ENCODE results near the gene ESYT2.

The ESYT2 gene

DNA sequence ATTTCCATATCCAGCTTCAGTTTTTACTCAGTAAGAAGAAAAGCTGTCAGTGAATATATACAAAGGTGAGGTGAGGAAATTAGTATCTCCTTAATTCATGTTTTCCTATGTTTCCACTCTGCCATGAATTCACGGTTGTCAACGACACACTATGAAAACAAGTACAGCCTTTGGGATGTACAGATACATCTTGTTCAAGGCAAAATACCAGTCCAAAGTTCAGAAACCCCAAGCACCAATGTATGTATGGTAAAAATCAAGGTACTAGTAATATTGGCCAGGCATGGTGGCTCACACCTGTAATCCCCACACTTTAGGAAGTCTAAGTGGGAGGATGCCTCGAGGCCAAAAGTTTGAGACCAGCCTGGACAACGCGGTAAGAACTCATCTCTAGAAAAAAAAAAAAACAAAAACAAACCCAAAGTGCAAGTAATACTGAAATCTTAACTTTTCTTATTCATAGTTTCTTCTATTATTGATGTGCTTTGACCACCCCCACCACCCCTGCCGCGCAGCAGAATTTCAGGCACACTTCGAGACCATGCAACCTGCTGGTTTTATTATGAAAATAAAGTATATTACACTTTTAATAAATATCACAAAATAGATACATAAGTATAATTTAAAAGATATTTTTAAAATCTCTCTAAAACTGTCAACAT, 3.5 kb downstream of the ESYT2 start:
- no peak for DNase-seq

DNA sequence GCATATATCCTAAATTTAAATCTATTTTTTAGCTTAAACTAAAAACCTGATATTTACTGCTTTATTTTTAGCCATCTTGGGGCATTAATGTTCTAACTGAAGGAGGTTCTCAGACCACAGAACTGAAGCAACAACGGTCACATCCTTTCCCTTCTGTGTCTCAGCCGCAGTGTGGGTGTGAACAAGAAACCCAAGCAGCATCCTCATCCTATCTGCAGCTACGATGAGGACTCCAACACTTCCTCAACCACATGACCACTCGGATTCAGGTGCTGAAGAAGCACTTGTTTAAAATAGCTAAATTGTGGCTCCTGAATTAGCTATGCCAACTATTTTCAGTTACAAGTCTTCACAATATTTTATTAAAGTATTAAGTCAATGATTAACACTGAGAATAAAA, 5.3 kb downstream of the ESYT2 start:
- DNase-seq = no peak

DNA sequence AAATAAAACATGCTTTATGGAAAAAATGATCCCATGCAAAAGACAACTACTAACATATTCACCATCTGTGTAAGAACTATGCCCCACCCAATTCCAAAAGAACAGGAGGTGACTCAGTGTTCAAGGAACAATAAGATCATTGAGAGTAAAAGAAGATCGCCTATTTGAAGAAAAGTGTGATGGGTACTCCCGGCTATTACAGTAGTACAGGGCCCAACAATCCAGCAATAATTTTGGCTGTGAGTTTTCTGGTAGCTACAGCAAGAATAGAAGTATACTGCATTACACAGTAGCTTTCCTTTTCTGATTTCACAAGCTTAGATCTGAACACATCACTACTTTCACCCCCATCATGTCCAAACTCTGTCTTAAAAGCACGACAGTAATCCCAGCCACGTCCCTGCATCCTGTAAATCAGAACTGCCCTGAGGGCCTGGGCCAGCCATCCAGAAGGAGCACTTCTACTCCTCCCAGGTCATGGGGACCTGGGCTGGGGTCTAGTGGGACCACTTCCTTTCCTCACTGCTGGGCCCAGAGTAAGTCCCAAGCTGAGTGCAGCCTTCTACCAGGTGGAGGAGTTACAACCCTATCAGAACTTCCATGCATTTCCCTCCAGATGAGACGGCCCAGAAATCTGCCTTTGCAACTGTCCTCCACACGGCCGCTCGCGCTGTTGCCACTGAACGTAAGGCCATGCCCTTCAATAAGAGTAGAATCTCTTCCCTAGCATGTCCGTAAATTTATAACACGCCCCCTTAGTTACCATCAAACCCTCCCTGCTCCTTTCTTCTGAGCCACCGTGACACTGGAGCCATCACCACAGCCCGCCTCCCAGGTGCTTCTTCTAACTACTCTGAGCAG, 7.9 kb downstream of the ESYT2 start:
- DNase-seq = no peak

DNA sequence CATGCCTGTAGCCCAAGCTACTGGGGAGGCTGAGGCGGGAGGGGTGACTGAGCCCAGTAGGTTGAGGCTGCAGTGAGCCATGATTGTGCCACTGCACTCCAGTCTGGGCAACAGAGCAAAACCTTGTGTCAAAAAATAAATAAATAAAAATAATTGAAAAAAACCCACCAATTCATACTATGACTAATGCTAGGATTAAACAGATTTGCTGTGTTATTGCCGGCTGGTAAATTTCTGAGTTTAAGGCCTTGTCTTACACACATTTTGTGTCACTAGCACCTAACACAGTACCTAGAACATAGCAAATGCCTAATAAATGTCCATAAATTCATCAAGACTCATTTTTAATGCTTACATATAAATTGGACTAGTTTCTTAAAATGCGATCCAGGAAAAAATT, 8.7 kb downstream of the ESYT2 start:
- DNase-seq = no peak

DNA sequence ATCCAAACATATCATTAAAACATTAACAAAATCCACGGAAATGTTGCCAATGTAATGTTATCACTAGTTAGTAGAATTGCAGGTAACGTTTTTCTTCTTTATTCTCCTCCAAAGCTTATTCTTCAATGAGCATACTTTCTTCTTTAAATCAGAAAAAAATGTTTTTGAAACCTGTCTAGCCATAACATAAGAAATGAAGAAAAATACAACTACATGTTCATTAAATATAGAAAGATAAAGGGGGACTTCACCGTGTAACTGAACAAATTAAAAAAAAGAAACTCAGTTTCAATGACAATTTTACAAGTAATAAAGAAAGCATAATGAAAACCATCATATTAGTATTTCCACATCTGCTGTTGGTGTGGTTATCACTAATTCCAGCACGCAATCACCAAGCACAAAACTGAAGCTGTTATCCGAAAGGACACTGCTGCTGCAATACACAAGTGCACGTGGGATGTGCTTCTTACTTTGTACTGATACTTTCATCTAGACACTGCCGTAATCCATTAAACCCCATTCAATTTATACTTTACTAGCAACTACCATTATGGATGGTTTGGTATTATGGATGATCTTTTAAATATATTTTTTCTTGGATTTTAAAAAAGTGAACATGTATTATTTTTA, 9.6 kb downstream of the ESYT2 start:
- DNase-seq = no peak

DNA sequence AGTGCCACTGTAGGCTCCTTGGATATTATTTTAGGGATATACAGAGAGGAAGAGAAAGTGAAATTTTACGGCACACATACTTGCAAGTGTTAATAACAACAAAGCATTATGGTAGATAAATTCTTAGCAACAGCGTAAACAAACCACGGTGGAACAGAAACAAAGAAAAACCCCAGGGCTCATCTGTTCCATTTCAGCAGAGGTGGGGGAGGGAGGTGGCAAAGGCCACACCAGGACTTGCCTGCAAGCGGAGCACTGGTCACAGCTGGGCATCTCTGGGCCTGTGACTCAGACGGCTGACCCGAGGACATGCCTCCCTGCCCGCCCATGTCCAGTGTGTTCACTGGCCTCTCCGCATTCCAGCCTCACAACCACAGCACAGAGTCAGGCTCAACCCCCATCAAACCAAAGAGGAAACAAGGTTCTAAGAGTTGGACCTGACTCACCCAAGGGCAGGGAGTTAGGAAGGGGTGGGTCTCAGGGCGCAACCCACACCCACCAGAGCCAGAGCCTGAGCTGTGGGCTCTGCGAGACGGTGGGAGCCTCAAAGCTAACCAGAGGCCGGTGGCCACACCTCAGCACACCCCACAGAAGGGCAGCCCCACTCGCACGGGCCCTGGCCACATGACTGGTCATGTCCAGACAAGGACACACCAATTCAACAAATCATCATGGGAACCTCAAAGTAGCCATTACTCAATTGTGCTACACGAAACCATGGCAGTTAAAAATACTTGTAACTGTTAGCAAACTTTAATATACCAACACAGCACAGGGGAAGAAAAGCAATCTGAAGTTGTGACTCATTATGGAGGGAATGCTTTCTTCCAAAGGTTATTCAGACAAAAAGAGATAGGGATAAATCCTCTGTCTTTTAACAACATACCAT, 10.7 kb downstream of the ESYT2 start:
- DNase-seq = no peak

DNA sequence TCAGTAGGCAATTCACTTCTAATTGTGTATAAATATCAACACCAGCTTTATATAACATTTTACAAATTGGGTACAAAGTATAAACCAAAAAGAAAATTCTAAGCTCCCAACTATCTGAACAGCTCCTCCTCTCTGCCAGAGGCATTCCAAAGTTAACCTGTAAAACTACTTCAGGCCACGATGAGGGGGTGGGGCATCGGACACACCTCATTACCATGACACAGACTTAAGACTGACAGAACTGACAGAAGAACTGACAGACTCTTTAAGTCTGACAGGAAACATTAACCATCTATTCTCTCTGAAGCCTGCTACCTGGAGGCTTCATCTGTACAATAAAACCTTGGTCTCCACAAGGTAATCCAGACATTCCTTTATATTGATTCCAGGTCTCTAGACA, 12.3 kb downstream of the ESYT2 start:
- DNase-seq = no peak

DNA sequence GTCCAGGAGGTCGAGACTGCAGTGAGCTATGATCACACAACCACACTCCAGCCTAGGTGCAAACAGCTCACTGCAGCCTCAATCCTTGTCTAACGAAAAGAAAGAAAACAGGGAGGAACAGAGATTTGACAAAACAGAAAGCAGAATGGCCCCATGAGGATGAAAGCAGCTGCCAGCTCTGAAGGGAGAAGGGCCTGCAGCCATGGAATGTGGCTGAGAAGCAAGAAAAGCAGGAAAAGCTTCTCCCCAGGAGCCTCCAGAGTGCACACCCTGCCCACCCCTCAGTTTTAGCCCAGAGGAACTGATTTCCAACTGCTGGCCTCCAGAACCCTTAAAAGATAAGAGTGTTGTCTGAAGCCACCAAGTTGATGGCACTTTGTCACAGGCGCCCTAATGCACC, 13.0 kb downstream of the ESYT2 start:
- DNase-seq = no peak

DNA sequence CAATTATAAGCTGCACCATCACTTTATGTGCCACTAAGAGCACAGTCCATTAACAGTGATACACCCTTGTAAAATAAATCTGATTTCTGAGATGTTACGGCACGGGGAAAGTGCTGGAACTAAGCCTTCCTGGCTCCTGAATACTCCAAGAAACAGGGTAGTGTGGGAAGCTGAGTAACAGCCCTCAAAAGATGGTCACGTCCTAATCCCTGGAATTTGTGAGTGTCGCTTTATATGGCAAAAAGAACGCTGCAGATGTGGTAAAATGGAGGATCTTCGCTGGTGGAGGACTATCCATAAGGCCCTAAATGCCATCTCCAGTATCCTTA, 13.5 kb downstream of the ESYT2 start:
- no peak for DNase-seq

DNA sequence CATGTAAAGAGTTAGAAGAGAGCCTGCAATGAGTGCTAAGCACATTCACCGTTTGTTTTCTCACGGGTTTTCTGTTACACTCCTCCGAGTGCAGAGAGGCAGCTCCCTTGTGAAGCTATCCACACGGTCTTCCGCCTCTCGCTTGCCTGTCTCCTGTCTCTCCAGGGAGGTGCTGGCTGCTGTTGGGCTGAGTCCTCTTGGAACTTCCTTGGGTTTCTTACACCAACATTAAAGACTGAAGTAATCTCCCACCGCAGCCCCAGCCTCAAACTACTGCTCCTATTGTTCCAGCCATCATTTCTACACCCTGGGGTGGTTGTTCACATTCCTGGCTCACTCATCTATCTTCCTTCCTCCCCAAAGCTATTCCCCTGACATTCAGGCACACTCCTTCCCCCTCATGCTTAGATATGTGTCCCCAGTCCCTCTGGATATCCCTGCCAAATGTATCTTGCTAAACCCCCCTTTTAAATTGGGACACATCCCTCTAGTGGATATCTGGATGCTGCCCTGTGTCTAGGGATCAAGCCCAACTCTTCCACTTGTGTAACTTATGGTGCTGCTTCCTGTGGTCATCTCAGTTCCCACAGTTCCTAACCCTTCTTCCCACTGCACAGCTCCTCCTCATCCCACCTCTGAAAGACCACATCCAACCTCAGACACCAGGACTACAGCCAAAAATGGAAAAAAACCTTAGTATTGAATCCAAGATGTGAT, 14.1 kb downstream of the ESYT2 start:
- DNase-seq = peak; percentile 43

DNA sequence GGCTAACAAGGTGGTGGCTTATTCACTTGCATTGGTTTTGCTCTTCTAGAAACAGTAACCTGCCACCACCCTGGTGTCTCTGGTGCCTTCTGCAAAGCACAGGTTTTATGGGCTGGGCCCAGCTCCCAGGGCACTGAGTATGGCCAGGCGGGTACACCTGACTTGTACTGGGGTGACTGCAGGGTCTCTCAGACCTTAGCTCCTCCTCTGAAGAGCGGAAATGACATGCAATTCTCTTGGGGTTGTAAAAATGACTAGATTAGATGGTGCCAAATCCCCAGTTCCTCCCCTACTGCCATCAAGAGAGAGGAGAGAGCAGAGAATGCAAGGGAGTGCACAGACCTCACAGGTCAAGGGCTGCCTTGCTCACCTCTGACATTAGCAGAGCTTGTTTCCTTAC, 14.7 kb downstream of the ESYT2 start:
- DNase-seq = no peak

DNA sequence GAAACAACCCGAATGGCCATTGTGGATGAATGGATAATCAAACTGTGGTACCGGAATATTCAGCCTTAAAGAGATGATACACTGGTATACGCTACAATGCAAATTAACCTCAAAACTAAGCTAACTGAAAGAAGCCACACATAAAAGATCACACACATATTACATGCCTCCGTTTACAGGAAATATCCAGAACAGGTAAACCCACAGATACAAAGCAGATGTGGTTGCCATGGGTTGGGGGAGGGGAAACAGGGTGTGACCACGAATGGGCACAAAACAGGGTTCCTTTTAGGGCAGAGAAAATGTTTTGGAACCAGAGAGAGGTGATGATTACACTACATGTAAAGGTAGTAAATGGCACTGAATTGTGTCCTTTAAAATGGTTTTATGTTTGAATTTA, 16.6 kb downstream of the ESYT2 start:
- no peak for DNase-seq

DNA sequence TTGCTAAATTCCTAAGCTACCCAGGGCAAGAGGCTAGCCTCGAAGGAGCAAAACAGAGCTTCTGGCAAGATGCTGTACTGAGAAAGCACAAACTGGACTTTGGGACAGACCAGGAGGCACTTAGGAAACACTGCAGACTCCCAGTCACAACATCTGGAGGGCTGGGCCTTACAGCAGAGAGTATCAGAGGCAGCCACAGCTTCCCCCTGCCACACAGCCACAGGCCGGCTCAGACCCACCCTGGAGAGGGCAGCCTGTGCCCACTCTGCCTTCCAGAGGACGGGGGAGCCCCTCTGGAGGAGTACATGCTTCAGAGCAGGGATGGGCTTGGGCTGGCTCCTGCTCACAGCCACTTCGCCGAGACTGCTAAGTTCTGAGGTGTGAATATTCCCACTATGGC, 17.4 kb downstream of the ESYT2 start:
- DNase-seq = no peak

DNA sequence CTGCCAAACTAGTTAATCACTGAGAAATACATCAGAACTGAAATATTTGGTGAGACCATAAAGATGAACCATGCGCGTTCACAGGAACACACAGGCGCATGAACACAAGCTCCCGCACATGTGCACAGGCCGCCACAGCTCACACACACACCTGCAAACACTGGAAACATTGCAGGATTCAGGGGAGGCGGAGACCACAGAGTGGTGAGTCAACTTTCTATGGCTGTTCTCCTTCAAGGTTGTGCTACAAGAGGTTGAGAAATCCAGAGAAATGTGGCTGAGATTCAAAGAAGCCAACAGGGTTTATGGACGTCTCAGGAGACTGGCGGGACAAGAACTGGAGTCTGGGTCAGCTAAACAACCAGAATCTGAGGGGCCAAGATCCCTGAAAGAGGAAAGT, 17.8 kb downstream of the ESYT2 start:
- no peak for DNase-seq

DNA sequence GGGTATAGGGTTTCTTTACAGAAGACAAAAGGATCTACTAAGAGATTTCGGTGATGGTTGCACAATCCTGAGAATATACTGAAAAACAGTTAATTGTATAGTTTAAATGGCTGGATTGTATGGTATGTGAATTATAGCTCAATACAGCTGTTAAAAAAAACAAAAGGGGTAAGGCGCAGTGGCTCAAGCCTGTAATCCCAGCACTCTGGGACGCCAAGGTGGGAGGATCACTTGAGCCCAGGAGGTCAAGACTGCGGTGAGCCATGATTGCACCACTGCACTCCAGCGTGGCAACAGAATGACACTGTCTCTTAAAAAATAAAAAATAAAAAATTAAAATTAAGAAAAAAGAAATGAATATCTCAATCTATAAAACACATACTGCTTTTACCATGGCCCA, 18.5 kb downstream of the ESYT2 start:
- no peak for DNase-seq

DNA sequence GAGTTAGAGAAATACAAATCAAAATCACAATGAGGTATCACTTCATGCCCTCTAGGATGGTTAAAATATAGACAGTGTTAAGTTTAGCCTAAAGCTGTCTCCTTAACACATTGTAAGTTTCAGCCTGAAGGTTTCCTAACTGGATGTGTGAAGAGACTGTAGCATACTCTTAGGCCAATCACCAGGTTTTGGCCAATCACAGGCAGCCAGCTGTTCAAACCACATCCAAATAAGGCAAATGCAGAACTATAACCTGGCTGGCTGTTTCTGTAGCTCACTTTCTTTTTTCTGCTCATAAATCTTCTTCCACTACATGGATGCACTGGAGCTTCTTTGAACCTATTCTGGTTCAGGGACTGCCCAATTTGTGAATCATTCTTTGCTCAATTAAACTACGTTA, 19.7 kb downstream of the ESYT2 start:
- DNase-seq = no peak

DNA sequence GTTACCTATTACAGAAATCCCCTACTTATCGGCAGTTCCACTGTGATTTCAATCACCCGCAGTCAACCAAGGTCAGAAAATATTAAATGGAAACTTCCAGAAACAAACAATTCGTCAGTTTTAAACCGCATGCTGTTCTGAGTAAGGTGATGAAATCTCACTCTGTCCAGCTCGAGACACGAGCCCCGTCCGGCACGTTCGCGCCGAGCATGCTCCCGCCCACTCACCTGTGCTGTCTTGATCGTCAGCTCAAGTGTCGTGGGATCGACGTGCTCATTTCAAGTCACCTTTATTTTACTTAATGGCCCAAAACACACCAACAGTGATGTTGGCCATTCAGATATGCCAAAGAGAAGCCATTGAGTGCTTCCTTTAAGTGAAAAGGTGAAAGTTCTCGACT, 21.2 kb downstream of the ESYT2 start:
- no peak for DNase-seq

DNA sequence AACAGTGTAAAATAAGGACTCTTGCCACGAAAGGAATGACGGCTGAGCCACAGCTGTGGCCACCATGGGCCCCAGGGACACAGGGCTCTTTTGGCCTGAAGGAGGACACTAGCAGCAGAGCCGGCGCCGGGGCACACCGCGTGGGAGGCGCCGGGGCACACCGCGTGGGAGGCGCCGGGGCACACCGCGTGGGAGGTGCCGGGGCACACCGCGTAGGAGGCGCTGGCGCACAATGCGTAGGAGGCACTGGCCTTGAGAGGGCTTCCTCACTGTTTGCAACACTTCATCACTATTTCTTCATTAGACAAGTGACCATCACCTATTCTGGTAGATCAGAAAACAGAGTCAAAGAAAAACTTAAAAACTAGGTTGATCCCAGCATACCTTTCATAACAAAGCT, 23.4 kb downstream of the ESYT2 start:
- DNase-seq = no peak

DNA sequence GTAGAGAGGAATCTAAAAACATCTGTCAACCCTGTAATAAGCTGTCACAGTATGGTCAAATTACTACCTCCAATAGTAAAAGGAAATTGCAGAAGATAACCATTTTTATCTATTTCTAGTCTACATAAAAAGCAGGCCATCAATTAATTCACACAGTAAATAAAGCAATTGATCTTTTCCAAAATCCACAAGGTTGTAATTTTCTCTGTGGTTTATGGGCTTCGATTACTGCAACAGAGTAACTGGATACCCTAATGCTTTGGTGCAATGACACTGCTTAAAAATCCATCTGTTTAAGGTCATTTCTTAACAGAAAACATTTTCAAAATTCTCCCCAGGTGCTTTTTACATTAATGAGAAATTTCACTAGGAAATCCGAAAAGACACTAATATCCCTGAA, 23.9 kb downstream of the ESYT2 start:
- DNase-seq = no peak

DNA sequence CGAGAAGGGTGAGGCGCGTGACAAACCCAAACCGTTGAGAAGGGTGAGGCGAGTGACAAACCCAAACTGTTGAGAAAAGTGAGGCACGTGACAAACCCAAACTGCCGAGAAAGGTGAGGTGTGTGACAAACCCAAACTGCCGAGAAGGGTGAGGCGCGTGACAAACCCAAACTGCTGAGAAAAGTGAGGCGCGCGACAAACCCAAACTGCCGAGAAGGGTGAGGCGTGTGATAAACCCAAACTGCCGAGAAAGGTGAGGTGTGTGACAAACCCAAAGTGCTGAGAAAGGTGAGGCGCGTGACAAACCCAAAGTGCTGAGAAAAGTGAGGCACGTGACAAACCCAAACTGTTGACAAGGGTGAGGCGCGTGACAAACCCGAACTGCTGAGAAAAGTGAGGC, 25.0 kb downstream of the ESYT2 start:
- DNase-seq = no peak

DNA sequence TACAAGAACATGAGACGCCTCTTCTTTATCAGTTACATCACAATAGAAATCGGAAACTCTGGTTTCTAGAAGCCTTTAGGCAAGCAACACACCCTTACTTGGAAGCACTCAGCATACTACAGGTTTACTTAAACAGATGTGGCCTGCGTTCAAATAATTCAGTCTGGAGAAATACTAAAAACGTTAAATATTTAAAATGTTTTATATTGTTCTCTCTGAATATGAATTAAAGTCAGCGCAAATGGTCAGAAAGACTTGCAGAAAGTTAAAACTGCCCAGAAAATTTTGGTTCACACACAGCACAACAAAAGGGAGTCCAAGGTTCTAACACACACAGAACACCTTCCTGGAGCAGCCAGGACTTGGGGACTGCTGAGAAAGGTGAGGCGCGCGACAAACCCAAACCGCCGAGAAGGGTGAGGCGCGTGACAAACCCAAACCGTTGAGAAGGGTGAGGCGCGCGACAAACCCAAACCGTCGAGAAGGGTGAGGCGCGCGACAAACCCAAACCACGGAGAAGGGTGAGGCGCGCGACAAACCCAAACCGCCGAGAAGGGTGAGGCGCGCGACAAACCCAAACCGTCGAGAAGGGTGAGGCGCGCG, 25.8 kb downstream of the ESYT2 start:
- no peak for DNase-seq

All from NCI-H187 treated with DMSO at 0.1 percent for 48 hours (cell line).